Chondrocyte (in vitro differentiated cells): ENCODE data around the gene TIAM2. TPM values are rescaled to one million over a fixed set of nuclear protein-coding genes. Genes with fewer than 3 reads are reported as not detected.

Source experiments
- DNase-seq: peaks from one replicate; pipeline ENCODE4 v3.0.0; 2021; ENCODE audit warnings: mixed read lengths, low spot score
- H3K27ac Mint-ChIP-seq: one replicate; pipeline ENCODE4 v1.8.0; 2021; ENCODE audit warnings: mild to moderate bottlenecking, moderate library complexity, mixed read lengths; ENCODE audit not compliant: unreplicated experiment
- H3K27me3 Mint-ChIP-seq: 2 replicates; pipeline ENCODE4 v1.8.0; 2021; ENCODE audit warnings: low read depth, mixed read lengths
- H3K36me3 Mint-ChIP-seq: 2 replicates; pipeline ENCODE4 v1.8.0; 2021; ENCODE audit warnings: low read depth, mixed read lengths
- H3K4me1 Mint-ChIP-seq: 2 replicates; pipeline ENCODE4 v1.8.0; 2021; ENCODE audit warnings: low read depth, mild to moderate bottlenecking, mixed read lengths
- H3K4me3 Mint-ChIP-seq: one replicate; pipeline ENCODE4 v1.8.0; 2021; ENCODE audit warnings: mild to moderate bottlenecking, moderate library complexity, mixed read lengths; ENCODE audit not compliant: unreplicated experiment
- H3K9me3 Mint-ChIP-seq: 2 replicates; pipeline ENCODE4 v1.8.0; 2021; ENCODE audit warnings: low read depth, mixed read lengths
- total RNA-seq: library from RNA; stranded (reverse); gene quantifications from 3 replicates; pipeline ENCODE4 v1.2.1, GENCODE V29; 2021
- TF ChIP-seq, protein P1 (sequence below): fragments of 200-600 bp; sonication (generic); IDR thresholded peaks from 2 replicates; pipeline ENCODE4 v1.5.0; 2021; ENCODE audit warnings: antibody characterized with exemption, mild to moderate bottlenecking, moderate library complexity

Gene TIAM2
- total RNA-seq, 1 donor from 2014 or later, result 13.8 TPM

DNA sequence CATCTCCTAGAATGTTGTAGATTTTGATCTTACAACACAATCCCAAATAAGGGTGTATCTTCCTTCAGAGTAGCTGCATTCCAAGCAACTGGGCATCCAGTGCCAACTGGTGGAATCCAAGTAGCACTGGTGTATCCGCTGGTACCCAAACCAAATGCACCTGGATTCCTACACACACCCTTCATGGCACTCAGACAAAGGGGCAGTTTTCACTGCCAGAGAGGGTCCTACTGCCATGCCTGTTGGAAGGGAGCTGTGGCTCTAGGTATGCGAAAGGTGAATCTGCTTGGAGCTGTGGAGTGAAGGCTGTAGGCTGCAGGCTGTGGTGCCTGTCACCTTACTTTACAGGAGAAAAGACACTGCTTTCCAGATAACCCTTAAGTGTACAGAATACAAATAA lies 251.7 kb downstream of the TIAM2 start:
- no peaks in the 10 kb centered on the region for H3K27me3 Mint-ChIP-seq
- H3K27ac Mint-ChIP-seq, result peak overlapping the region; percentile 96
- peaks cover 56% of the 10 kb centered on the region for H3K4me1 Mint-ChIP-seq
- no peak for DNase-seq
- H3K9me3 Mint-ChIP-seq, result no peaks in the 10 kb centered on the region
- H3K36me3 Mint-ChIP-seq, result peaks cover 6% of the 10 kb centered on the region
- H3K4me3 Mint-ChIP-seq, result no peak overlapping the region
- TF ChIP-seq, protein P1, sequence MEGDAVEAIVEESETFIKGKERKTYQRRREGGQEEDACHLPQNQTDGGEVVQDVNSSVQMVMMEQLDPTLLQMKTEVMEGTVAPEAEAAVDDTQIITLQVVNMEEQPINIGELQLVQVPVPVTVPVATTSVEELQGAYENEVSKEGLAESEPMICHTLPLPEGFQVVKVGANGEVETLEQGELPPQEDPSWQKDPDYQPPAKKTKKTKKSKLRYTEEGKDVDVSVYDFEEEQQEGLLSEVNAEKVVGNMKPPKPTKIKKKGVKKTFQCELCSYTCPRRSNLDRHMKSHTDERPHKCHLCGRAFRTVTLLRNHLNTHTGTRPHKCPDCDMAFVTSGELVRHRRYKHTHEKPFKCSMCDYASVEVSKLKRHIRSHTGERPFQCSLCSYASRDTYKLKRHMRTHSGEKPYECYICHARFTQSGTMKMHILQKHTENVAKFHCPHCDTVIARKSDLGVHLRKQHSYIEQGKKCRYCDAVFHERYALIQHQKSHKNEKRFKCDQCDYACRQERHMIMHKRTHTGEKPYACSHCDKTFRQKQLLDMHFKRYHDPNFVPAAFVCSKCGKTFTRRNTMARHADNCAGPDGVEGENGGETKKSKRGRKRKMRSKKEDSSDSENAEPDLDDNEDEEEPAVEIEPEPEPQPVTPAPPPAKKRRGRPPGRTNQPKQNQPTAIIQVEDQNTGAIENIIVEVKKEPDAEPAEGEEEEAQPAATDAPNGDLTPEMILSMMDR, result no peak

- TF ChIP-seq, protein P1, result no peak
- DNase-seq, result no peak
- Mint-ChIP-seq H3K9me3 (no peaks in the 10 kb centered on the region), H3K27me3 (no peaks in the 10 kb centered on the region), H3K4me1 (peaks cover 56% of the 10 kb centered on the region), H3K36me3 (peaks cover 6% of the 10 kb centered on the region), H3K27ac (peak overlapping the region; percentile 96), H3K4me3 (peak overlapping the region; percentile 59)
These were observed 252.5 kb downstream of the TIAM2 start for GRCh38 chr6:155247618-155248007.

DNA sequence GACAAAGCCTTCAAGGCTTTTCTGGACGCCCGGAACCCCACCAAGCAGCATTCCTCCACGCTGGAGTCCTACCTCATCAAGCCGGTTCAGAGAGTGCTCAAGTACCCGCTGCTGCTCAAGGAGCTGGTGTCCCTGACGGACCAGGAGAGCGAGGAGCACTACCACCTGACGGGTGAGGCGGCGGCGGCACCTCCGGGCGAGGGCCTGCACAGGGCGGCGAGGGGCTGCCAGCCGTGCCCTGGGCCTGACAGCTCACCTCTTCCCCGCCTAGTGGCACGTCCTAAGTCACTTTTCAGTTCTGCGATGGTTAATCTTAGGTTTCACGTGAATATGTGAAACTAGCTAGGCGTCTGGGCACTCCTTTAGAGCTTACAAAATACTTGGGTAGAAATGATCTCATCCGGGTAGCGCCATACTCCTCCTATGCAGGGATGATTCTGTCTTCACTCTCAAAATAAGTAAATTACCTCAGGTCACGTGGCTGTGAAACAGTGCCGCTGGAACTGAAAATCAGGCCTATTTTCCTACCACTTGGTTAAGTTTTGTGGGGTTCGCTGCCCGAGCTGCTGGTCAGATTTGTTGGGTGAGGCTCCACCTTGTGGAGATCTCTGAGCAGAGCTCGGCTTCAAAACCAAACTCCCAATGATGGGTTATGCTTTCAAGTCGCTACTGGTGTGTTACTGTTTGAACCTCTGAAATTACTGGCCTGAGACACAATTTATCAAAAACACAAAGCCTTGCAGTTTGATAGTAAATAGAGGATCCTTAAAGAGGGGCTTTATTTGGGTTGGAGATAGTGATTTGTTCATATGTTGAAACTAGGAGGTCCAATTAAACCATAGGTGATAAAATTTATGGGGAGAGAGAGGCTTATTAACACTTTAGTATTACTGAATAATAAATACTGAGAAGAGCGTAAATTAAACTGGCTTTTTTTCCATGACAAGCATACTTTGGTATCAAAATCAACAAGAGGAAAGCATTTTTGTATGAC lies 253.2 kb downstream of the TIAM2 start:
- peaks cover 6% of the 10 kb centered on the region for H3K36me3 Mint-ChIP-seq
- H3K4me1 Mint-ChIP-seq, result peaks cover 63% of the 10 kb centered on the region
- H3K4me3 Mint-ChIP-seq, result peak overlapping the region; percentile 59
- no peak for DNase-seq
- no peaks in the 10 kb centered on the region for H3K9me3 Mint-ChIP-seq
- TF ChIP-seq, protein P1, result peak; percentile 97
- no peaks in the 10 kb centered on the region for H3K27me3 Mint-ChIP-seq
- H3K27ac Mint-ChIP-seq, result peak overlapping the region; percentile 96

- peaks cover 57% of the 10 kb centered on the region for H3K4me1 Mint-ChIP-seq
- H3K27me3 Mint-ChIP-seq, result no peaks in the 10 kb centered on the region
- H3K4me3 Mint-ChIP-seq, result no peak overlapping the region
- TF ChIP-seq, protein P1, result no peak
- DNase-seq, result no peak
- H3K27ac Mint-ChIP-seq, result peak overlapping the region; percentile 43
- H3K36me3 Mint-ChIP-seq, result peaks cover 13% of the 10 kb centered on the region
- H3K9me3 Mint-ChIP-seq, result no peaks in the 10 kb centered on the region
These were observed 255.7 kb downstream of the TIAM2 start for GRCh38 chr6:155250701-155251381.

GRCh38 chr6:155252581-155252980 lies 257.5 kb downstream of the TIAM2 start:
- Mint-ChIP-seq H3K36me3 (peaks cover 17% of the 10 kb centered on the region), H3K27ac (no peak overlapping the region), H3K27me3 (no peaks in the 10 kb centered on the region), H3K4me3 (no peak overlapping the region), H3K9me3 (no peaks in the 10 kb centered on the region), H3K4me1 (peaks cover 40% of the 10 kb centered on the region)
- TF ChIP-seq, protein P1, result no peak
- no peak for DNase-seq
